HCT116 (cell line): ENCODE data around the gene VPS45. TPM values are rescaled to one million over a fixed set of nuclear protein-coding genes. Genes with fewer than 3 reads are reported as not detected.

Experiments
- ATAC-seq: fragments of 200-7000 bp; cut with Tn5 transposase; 2 replicates; pipeline ENCODE4 v1.9.1; 2020; ENCODE audit warnings: mild to moderate bottlenecking, moderate library complexity
- BruUV-seq: library from RNA; stranded (reverse); fragments of 400-500 nt; replicated peaks from 2 replicates; lab custom pipeline; 2021; lab: Mats Ljungman, UMichigan
- CTCF ChIA-PET: fragments of 300-600 bp; sonication (Branson Sonifier 250); formaldehyde crosslinking; loops from one replicate; lab custom pipeline; 2021; ENCODE audit warnings: antibody characterized with exemption; lab: Charles Lee
- POLR2A ChIA-PET: fragments of 300-600, 350-600 bp; sonication (Branson Sonifier 250); formaldehyde crosslinking; loops from one replicate; lab custom pipeline; 2021; ENCODE audit warnings: antibody characterized with exemption; lab: Charles Lee
- RAD21 ChIA-PET, 2 experiments: fragments of 300-600 bp; sonication (Branson Sonifier 250); formaldehyde crosslinking; loops; one replicate each; lab custom pipeline; 2023; ENCODE audit warnings: low total read pairs in 2 of 2; ENCODE audit not compliant: uncharacterized antibody in 2 of 2, unreplicated experiment in 2 of 2, low non-redundant PET in 1 of 2; lab: Charles Lee
- DNase-seq: peaks from one replicate; pipeline ENCODE4 v3.0.0-alpha.2; 2010; ENCODE audit warnings: low read depth, low spot score
- H2AFZ ChIP-seq: fragments of 200-600 bp; shearing (Covaris generic), sonication (generic); 2 replicates; pipeline ENCODE4 v1.6.1; 2017; ENCODE audit warnings: low read depth, mixed run types, mixed read lengths, antibody characterized with exemption, low read length; ENCODE audit not compliant: poor library complexity, severe bottlenecking
- H3K27ac ChIP-seq: 2 replicates; pipeline ENCODE4 v1.5.1; 2012; ENCODE audit warnings: low read depth, low read length
- H3K27me3 ChIP-seq: fragments of 200-600 bp; sonication (generic); 2 replicates; pipeline ENCODE4 v1.6.1; 2016; ENCODE audit warnings: mixed run types, low read length, mixed read lengths; ENCODE audit not compliant: insufficient read depth
- H3K36me3 ChIP-seq, 2 experiments: fragments of 200-500 bp in 1 of 2; fragments of 200-600 bp in 1 of 2; sonication (Bioruptor generic) in 1 of 2; sonication (generic) in 1 of 2; 2 replicates each; pipeline versions ENCODE4 v1.5.1 to v1.6.1; 2014 to 2016; ENCODE audit warnings: low read length in 2 of 2, inconsistent platforms in 1 of 2, mixed read lengths in 1 of 2, mixed run types in 1 of 2; ENCODE audit not compliant: insufficient read depth in 2 of 2, control insufficient read depth in 1 of 2
- H3K4me1 ChIP-seq, 2 experiments: fragments of 200-600 bp in 1 of 2; sonication (generic) in 1 of 2; 2 replicates each; pipeline versions ENCODE4 v1.5.1 to v1.6.1; 2012 to 2017; ENCODE audit warnings: low read length in 2 of 2, inconsistent platforms in 1 of 2, mild to moderate bottlenecking in 1 of 2, mixed read lengths in 1 of 2, mixed run types in 1 of 2, moderate library complexity in 1 of 2; ENCODE audit not compliant: insufficient read depth in 2 of 2, control insufficient read depth in 1 of 2
- H3K4me2 ChIP-seq: fragments of 200-600 bp; sonication (generic); 2 replicates; pipeline ENCODE4 v1.6.1; 2017; ENCODE audit warnings: mixed run types, low read length, mixed read lengths
- H3K4me3 ChIP-seq, 2 experiments: fragments of 200-600 bp in 1 of 2; sonication (generic) in 1 of 2; replicated peaks in 1 of 2; 2 replicates each; pipeline ENCODE4 v1.5.1; 2011 to 2016; ENCODE audit warnings: low read length in 2 of 2, control low read depth in 1 of 2, low read depth in 1 of 2, mild to moderate bottlenecking in 1 of 2, mixed read lengths in 1 of 2, mixed run types in 1 of 2
- H3K79me2 ChIP-seq: fragments of 200-600 bp; sonication (generic); 2 replicates; pipeline ENCODE4 v1.6.1; 2017; ENCODE audit warnings: mild to moderate bottlenecking, mixed run types, low read length, moderate library complexity, mixed read lengths; ENCODE audit not compliant: insufficient read depth
- H3K9ac ChIP-seq: fragments of 200-600 bp; sonication (generic); 2 replicates; pipeline ENCODE4 v1.6.1; 2016; ENCODE audit warnings: low read length, mixed read lengths
- H3K9me2 ChIP-seq: fragments of 200-600 bp; sonication (generic), shearing (Covaris generic); 2 replicates; pipeline ENCODE4 v1.6.1; 2017; ENCODE audit warnings: mixed run types, mild to moderate bottlenecking, moderate library complexity; ENCODE audit not compliant: insufficient read depth
- H3K9me3 ChIP-seq, 2 experiments: fragments of 200-500 bp in 1 of 2; fragments of 200-600 bp in 1 of 2; sonication (Bioruptor generic) in 1 of 2; sonication (generic) in 1 of 2; 2 replicates each; pipeline ENCODE4 v1.6.1; 2014 to 2017; ENCODE audit warnings: low read length in 2 of 2, mixed read lengths in 2 of 2, inconsistent platforms in 1 of 2, low read depth in 1 of 2, mild to moderate bottlenecking in 1 of 2, mixed run types in 1 of 2, moderate library complexity in 1 of 2; ENCODE audit not compliant: control insufficient read depth in 1 of 2, insufficient read depth in 1 of 2
- H4K20me1 ChIP-seq: fragments of 200-600 bp; sonication (generic), shearing (Covaris generic); 2 replicates; pipeline ENCODE4 v1.6.1; 2017; ENCODE audit warnings: mixed run types, mild to moderate bottlenecking, moderate library complexity; ENCODE audit not compliant: insufficient read depth
- ATF3 ChIP-seq: IDR thresholded peaks from 2 replicates; pipeline ENCODE4 v1.6.1; 2012
- CBX3 ChIP-seq: IDR thresholded peaks from 2 replicates; pipeline ENCODE4 v1.6.1; 2012; ENCODE audit warnings: low read depth
- POLR2AphosphoS5 ChIP-seq: IDR thresholded peaks from 2 replicates; pipeline ENCODE4 v1.6.1; 2011; ENCODE audit warnings: mild to moderate bottlenecking, low read depth, low read length, moderate library complexity
- RAD21 ChIP-seq: IDR thresholded peaks from 2 replicates; pipeline ENCODE4 v1.6.1; 2012; ENCODE audit warnings: low read depth, mild to moderate bottlenecking
- REST ChIP-seq: IDR thresholded peaks from 2 replicates; pipeline ENCODE4 v1.6.1; 2012; ENCODE audit warnings: low read depth
- SIN3A ChIP-seq: IDR thresholded peaks from 2 replicates; pipeline ENCODE4 v1.6.1; 2012; ENCODE audit warnings: low read depth
- TCF7L2 ChIP-seq: IDR thresholded peaks from 2 replicates; pipeline ENCODE4 v1.7.0; 2011; ENCODE audit warnings: borderline replicate concordance, inconsistent platforms; ENCODE audit not compliant: insufficient read depth, insufficient read length; ENCODE audit errors: extremely low read depth
- YY1 ChIP-seq: IDR thresholded peaks from 2 replicates; pipeline ENCODE4 v1.6.1; 2011; ENCODE audit warnings: low read length, low read depth, moderate library complexity, mild to moderate bottlenecking; ENCODE audit not compliant: insufficient replicate concordance; ENCODE audit errors: extremely low read depth
- intact Hi-C: fragments of 100-400 bp; cut with micrococcal nuclease; formaldehyde crosslinking; loops from 2 replicates; pipeline ENCODE4 v1.10.0; 2022
- total RNA-seq: library from RNA; stranded (reverse); gene quantifications from one replicate; pipeline ENCODE4 v1.2.1, GENCODE V29; 2021; ENCODE audit not compliant: unreplicated experiment

VPS45 gene
- total RNA-seq, 1 experiment from 2014 or later, result 28.1 TPM

GRCh38 chr1:150034336-150034735 is 33.2 kb upstream of the VPS45 start:
- no peak overlapping the region for H3K27ac ChIP-seq
- no peaks in the 10 kb centered on the region for H3K36me3 ChIP-seq
- ATAC-seq (no peak), DNase-seq (no peak)
- no peak for TF ChIP-seq RAD21
- TF ChIP-seq REST, result no peak
- TF ChIP-seq POLR2AphosphoS5, result no peak
- TF ChIP-seq CBX3, result no peak
- TF ChIP-seq TCF7L2, result no peak
- no peak for TF ChIP-seq YY1
- TF ChIP-seq ATF3, result no peak
- no peak for TF ChIP-seq SIN3A
- no peaks in the 10 kb centered on the region for H3K9me3 ChIP-seq
- H4K20me1 ChIP-seq, result no peaks in the 10 kb centered on the region
- RAD21 ChIA-PET, result no interaction called here
- H2AFZ ChIP-seq, result no peak overlapping the region
- POLR2A ChIA-PET, result no interaction called here
- no peak overlapping the region for H3K4me3 ChIP-seq
- no TSS peak for BruUV-seq
- no peaks in the 10 kb centered on the region for H3K9me2 ChIP-seq
- CTCF ChIA-PET, result interaction anchor here (0.6 kb wide), 1 partner anchor 16 kb away, joined by 3 read pairs; no protein-coding TSS in a partner anchor
- no peaks in the 10 kb centered on the region for H3K27me3 ChIP-seq
- H3K9ac ChIP-seq, result no peak overlapping the region
- no peaks in the 10 kb centered on the region for H3K79me2 ChIP-seq
- intact Hi-C loops, result no loop called here
- no peak overlapping the region for H3K4me2 ChIP-seq
- no peaks in the 10 kb centered on the region for H3K4me1 ChIP-seq
